HCT116 (cell line): ENCODE data around the gene TBCCD1. TPM values are rescaled to one million over a fixed set of nuclear protein-coding genes. Genes with fewer than 3 reads are reported as not detected.

Experiments used
- ATAC-seq: fragments of 200-7000 bp; cut with Tn5 transposase; 2 replicates; pipeline ENCODE4 v1.9.1; 2020; ENCODE audit warnings: mild to moderate bottlenecking, moderate library complexity
- BruUV-seq: library from RNA; stranded (reverse); fragments of 400-500 nt; replicated peaks from 2 replicates; lab custom pipeline; 2021; lab: Mats Ljungman, UMichigan
- CTCF ChIA-PET: fragments of 300-600 bp; sonication (Branson Sonifier 250); formaldehyde crosslinking; loops from one replicate; lab custom pipeline; 2021; ENCODE audit warnings: antibody characterized with exemption; lab: Charles Lee
- POLR2A ChIA-PET: fragments of 300-600, 350-600 bp; sonication (Branson Sonifier 250); formaldehyde crosslinking; loops from one replicate; lab custom pipeline; 2021; ENCODE audit warnings: antibody characterized with exemption; lab: Charles Lee
- RAD21 ChIA-PET, 2 experiments: fragments of 300-600 bp; sonication (Branson Sonifier 250); formaldehyde crosslinking; loops; one replicate each; lab custom pipeline; 2023; ENCODE audit warnings: low total read pairs in 2 of 2; ENCODE audit not compliant: uncharacterized antibody in 2 of 2, unreplicated experiment in 2 of 2, low non-redundant PET in 1 of 2; lab: Charles Lee
- DNase-seq: peaks from one replicate; pipeline ENCODE4 v3.0.0-alpha.2; 2010; ENCODE audit warnings: low read depth, low spot score
- H2AFZ ChIP-seq: fragments of 200-600 bp; shearing (Covaris generic), sonication (generic); 2 replicates; pipeline ENCODE4 v1.6.1; 2017; ENCODE audit warnings: low read depth, mixed run types, mixed read lengths, antibody characterized with exemption, low read length; ENCODE audit not compliant: poor library complexity, severe bottlenecking
- H3K27ac ChIP-seq: 2 replicates; pipeline ENCODE4 v1.5.1; 2012; ENCODE audit warnings: low read depth, low read length
- H3K27me3 ChIP-seq: fragments of 200-600 bp; sonication (generic); 2 replicates; pipeline ENCODE4 v1.6.1; 2016; ENCODE audit warnings: mixed run types, low read length, mixed read lengths; ENCODE audit not compliant: insufficient read depth
- H3K36me3 ChIP-seq, 2 experiments: fragments of 200-500 bp in 1 of 2; fragments of 200-600 bp in 1 of 2; sonication (Bioruptor generic) in 1 of 2; sonication (generic) in 1 of 2; 2 replicates each; pipeline versions ENCODE4 v1.5.1 to v1.6.1; 2014 to 2016; ENCODE audit warnings: low read length in 2 of 2, inconsistent platforms in 1 of 2, mixed read lengths in 1 of 2, mixed run types in 1 of 2; ENCODE audit not compliant: insufficient read depth in 2 of 2, control insufficient read depth in 1 of 2
- H3K4me1 ChIP-seq, 2 experiments: fragments of 200-600 bp in 1 of 2; sonication (generic) in 1 of 2; 2 replicates each; pipeline versions ENCODE4 v1.5.1 to v1.6.1; 2012 to 2017; ENCODE audit warnings: low read length in 2 of 2, inconsistent platforms in 1 of 2, mild to moderate bottlenecking in 1 of 2, mixed read lengths in 1 of 2, mixed run types in 1 of 2, moderate library complexity in 1 of 2; ENCODE audit not compliant: insufficient read depth in 2 of 2, control insufficient read depth in 1 of 2
- H3K4me2 ChIP-seq: fragments of 200-600 bp; sonication (generic); 2 replicates; pipeline ENCODE4 v1.6.1; 2017; ENCODE audit warnings: mixed run types, low read length, mixed read lengths
- H3K4me3 ChIP-seq, 2 experiments: fragments of 200-600 bp in 1 of 2; sonication (generic) in 1 of 2; replicated peaks in 1 of 2; 2 replicates each; pipeline ENCODE4 v1.5.1; 2011 to 2016; ENCODE audit warnings: low read length in 2 of 2, control low read depth in 1 of 2, low read depth in 1 of 2, mild to moderate bottlenecking in 1 of 2, mixed read lengths in 1 of 2, mixed run types in 1 of 2
- H3K79me2 ChIP-seq: fragments of 200-600 bp; sonication (generic); 2 replicates; pipeline ENCODE4 v1.6.1; 2017; ENCODE audit warnings: mild to moderate bottlenecking, mixed run types, low read length, moderate library complexity, mixed read lengths; ENCODE audit not compliant: insufficient read depth
- H3K9ac ChIP-seq: fragments of 200-600 bp; sonication (generic); 2 replicates; pipeline ENCODE4 v1.6.1; 2016; ENCODE audit warnings: low read length, mixed read lengths
- H3K9me2 ChIP-seq: fragments of 200-600 bp; sonication (generic), shearing (Covaris generic); 2 replicates; pipeline ENCODE4 v1.6.1; 2017; ENCODE audit warnings: mixed run types, mild to moderate bottlenecking, moderate library complexity; ENCODE audit not compliant: insufficient read depth
- H3K9me3 ChIP-seq, 2 experiments: fragments of 200-500 bp in 1 of 2; fragments of 200-600 bp in 1 of 2; sonication (Bioruptor generic) in 1 of 2; sonication (generic) in 1 of 2; 2 replicates each; pipeline ENCODE4 v1.6.1; 2014 to 2017; ENCODE audit warnings: low read length in 2 of 2, mixed read lengths in 2 of 2, inconsistent platforms in 1 of 2, low read depth in 1 of 2, mild to moderate bottlenecking in 1 of 2, mixed run types in 1 of 2, moderate library complexity in 1 of 2; ENCODE audit not compliant: control insufficient read depth in 1 of 2, insufficient read depth in 1 of 2
- H4K20me1 ChIP-seq: fragments of 200-600 bp; sonication (generic), shearing (Covaris generic); 2 replicates; pipeline ENCODE4 v1.6.1; 2017; ENCODE audit warnings: mixed run types, mild to moderate bottlenecking, moderate library complexity; ENCODE audit not compliant: insufficient read depth
- ELF1 ChIP-seq: IDR thresholded peaks from 2 replicates; pipeline ENCODE4 v1.6.1; 2012; ENCODE audit warnings: low read depth, borderline replicate concordance
- EZH2phosphoT487 ChIP-seq: fragments of 200-600 bp; IDR thresholded peaks from 2 replicates; pipeline ENCODE4 v1.6.1; 2018; ENCODE audit warnings: antibody characterized with exemption, borderline replicate concordance
- JUND ChIP-seq: IDR thresholded peaks from 2 replicates; pipeline ENCODE4 v1.6.1; 2012
- POLR2AphosphoS5 ChIP-seq: IDR thresholded peaks from 2 replicates; pipeline ENCODE4 v1.6.1; 2011; ENCODE audit warnings: mild to moderate bottlenecking, low read depth, low read length, moderate library complexity
- RAD21 ChIP-seq: IDR thresholded peaks from 2 replicates; pipeline ENCODE4 v1.6.1; 2012; ENCODE audit warnings: low read depth, mild to moderate bottlenecking
- SIN3A ChIP-seq: IDR thresholded peaks from 2 replicates; pipeline ENCODE4 v1.6.1; 2012; ENCODE audit warnings: low read depth
- intact Hi-C: fragments of 100-400 bp; cut with micrococcal nuclease; formaldehyde crosslinking; loops from 2 replicates; pipeline ENCODE4 v1.10.0; 2022
- total RNA-seq: library from RNA; stranded (reverse); gene quantifications from one replicate; pipeline ENCODE4 v1.2.1, GENCODE V29; 2021; ENCODE audit not compliant: unreplicated experiment
- TF ChIP-seq, protein P1 (sequence below): IDR thresholded peaks from 2 replicates; pipeline ENCODE4 v1.6.1; 2012

TBCCD1 gene
- total RNA-seq, 1 experiment from 2014 or later, result 16.8 TPM

- no peak for TF ChIP-seq SIN3A
- TF ChIP-seq EZH2phosphoT487, result no peak
- TF ChIP-seq JUND, result no peak
- TF ChIP-seq RAD21, result no peak
- no peak for TF ChIP-seq ELF1
- Histone ChIP-seq H3K27ac (no peak overlapping the region), H3K9me2 (no peaks in the 10 kb centered on the region), H3K4me2 (peak overlapping the region; percentile 92), H3K36me3 (peaks cover 25 to 35% of the 10 kb centered on the region in 2 experiments), H3K9ac (peak overlapping the region; percentile 98), H3K4me3 (peak overlapping the region; percentile 87 to 94), H3K4me1 (peaks cover 11 to 27% of the 10 kb centered on the region in 2 experiments), H4K20me1 (0 out of 2 replicates have a peak, but pooled peaks cover 3% of the 10 kb centered on the region), H2AFZ (no peak overlapping the region), H3K27me3 (no peaks in the 10 kb centered on the region), H3K79me2 (peaks cover 62% of the 10 kb centered on the region), H3K9me3 (no peaks in the 10 kb centered on the region)
- ChIA-PET POLR2A (interaction anchor here (1.6 kb wide), 1 partner anchor 46 kb away, joined by 4 read pairs; no protein-coding TSS in a partner anchor), RAD21 (no interaction called here), CTCF (no interaction called here)
- DNase-seq (no peak), ATAC-seq (no peak)
- BruUV-seq, result no TSS peak
- intact Hi-C loops, result loop anchor here (2.0 to 5.0 kb wide), 2 partner anchors 181 to 463 kb away; partner anchors contain the start of gene ETV5
Measured at GRCh38 chr3:186571644-186572013, 4.5 kb upstream of the TBCCD1 start.

DNA sequence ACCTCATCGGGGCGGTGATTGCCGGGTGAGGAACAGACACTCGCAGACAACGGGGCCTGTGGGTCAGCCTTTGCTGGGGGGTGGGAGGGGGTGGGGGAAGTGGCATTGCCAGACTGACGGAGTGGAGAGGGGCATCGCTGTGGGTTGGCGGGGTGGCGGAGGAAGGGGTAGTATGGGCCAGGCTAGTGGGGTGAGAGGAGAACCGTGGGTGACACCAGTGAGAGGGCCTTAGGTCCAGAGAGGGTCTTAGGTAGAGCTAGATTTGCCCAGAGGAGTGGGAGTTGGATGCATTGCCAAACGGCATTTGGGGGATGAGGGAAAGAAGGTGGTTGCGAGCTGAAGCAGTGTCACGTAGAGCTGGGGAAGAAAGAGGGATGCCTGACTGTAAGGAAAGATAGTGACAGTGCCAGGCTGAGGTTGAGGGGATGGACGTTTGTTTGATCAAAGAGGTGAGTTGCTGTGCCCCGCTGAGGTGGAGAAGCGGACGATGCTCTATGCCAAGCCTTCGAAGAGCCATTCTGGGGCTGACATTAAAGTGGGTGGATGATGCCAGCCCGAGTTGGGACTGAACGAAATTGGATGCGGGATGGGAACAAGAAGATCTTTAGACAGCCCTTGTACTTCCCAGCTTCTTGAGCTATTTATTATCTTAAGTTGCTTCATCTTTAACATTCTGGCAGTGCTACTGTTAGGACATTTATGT is 4.0 kb upstream of the TBCCD1 start:
- H3K36me3 ChIP-seq, result peaks cover 20 to 30% of the 10 kb centered on the region in 2 experiments
- POLR2A ChIA-PET, result interaction anchor here (0.7 to 1.6 kb wide), 9 partner anchors 10 to 256 kb away, joined by 3 to 9 read pairs (median 3); partner anchors contain the start of gene EIF4A2
- CTCF ChIA-PET, result interaction anchor here (1.0 to 1.4 kb wide), 5 partner anchors 30 to 628 kb away, joined by 3 to 7 read pairs (median 4); no protein-coding TSS in a partner anchor
- H3K9me3 ChIP-seq, result no peaks in the 10 kb centered on the region
- peaks cover 11 to 31% of the 10 kb centered on the region in 2 experiments for H3K4me1 ChIP-seq
- no peak for TF ChIP-seq POLR2AphosphoS5
- TF ChIP-seq, protein P1, sequence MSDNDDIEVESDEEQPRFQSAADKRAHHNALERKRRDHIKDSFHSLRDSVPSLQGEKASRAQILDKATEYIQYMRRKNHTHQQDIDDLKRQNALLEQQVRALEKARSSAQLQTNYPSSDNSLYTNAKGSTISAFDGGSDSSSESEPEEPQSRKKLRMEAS, result no peak
- TF ChIP-seq, all 23 proteins: peak for 0
- Histone ChIP-seq H3K79me2 (peaks cover 68% of the 10 kb centered on the region), H3K27ac (peak overlapping the region; percentile 52; the same call in 1 of the 2 replicates), H3K4me2 (peak overlapping the region; percentile 92), H2AFZ (no peak overlapping the region), H4K20me1 (0 out of 2 replicates have a peak, but pooled peaks cover 3% of the 10 kb centered on the region), H3K4me3 (peak overlapping the region; percentile 87 to 94), H3K9me2 (no peaks in the 10 kb centered on the region), H3K27me3 (no peaks in the 10 kb centered on the region), H3K9ac (peak overlapping the region; percentile 98)
- intact Hi-C loops, result loop anchor here (2.0 to 5.0 kb wide), 2 partner anchors 181 to 462 kb away; partner anchors contain the start of gene ETV5
- BruUV-seq, result TSS peak; percentile 54
- 0 out of 2 replicates have a peak, but pooled peaks have one; percentile 0 for ATAC-seq
- no peak for DNase-seq
- RAD21 ChIA-PET, result interaction anchor here in 1 of 2 experiments (0.6 kb wide), 1 partner anchor 354 kb away, joined by 3 read pairs; no protein-coding TSS in a partner anchor
